GM12873 (cell line): Measurements from ENCODE around the gene TSSK3.

Experiments
- TF ChIP-seq, protein P1 (sequence below): IDR thresholded peaks from 2 replicates; pipeline ENCODE4 v1.5.1; 2012; ENCODE audit warnings: low read depth, mild to moderate bottlenecking, moderate library complexity, low read length, control low read depth; ENCODE audit not compliant: insufficient read depth; ENCODE audit errors: missing control alignments

Gene TSSK3

DNA sequence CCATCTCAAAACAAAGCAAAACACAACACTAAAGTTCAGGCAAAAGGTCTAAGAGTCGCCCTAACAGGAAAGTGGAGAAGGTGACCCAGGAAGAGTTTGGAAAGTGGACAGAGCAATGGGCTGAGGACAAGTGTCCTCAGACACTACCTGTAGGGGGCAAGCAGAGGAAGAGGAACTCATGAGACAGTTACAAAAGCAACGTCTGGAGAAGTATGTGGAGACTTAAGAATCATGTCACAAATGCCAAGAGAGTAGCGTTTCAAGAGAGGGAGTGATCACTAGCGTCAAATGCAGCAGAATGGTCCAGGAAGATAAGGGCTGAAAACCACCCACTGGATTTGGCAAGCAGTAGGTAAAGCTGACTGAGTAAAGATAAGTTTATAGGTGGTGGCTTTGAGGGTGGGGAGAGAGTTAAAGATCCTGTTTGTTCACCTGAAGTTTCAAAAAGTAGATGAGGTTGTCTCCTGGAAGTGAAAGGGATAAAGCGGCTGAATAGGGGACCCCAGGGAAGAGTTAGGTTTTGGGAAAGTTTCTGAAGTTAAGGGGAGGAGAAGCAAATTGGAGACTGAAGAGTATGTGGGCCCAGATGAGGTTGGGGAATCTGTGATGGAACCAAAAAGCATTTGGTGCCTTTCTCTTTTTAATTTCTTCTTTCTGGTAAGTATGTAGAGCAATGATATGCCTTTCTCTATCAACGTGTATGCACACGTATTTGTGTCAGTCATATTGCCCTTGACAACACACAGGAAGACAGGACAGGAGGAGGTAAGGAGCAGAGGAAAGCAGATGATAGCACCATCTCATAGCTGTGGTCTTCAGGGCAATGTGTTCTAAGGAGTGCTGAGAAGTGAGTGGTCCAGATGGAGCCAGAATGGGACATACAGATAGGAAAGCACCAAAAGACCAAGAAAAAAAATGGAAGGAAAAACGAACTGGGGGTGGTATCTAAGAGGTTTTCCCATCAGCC lies 28.8 kb downstream of the TSSK3 start:
- TF ChIP-seq, protein P1, sequence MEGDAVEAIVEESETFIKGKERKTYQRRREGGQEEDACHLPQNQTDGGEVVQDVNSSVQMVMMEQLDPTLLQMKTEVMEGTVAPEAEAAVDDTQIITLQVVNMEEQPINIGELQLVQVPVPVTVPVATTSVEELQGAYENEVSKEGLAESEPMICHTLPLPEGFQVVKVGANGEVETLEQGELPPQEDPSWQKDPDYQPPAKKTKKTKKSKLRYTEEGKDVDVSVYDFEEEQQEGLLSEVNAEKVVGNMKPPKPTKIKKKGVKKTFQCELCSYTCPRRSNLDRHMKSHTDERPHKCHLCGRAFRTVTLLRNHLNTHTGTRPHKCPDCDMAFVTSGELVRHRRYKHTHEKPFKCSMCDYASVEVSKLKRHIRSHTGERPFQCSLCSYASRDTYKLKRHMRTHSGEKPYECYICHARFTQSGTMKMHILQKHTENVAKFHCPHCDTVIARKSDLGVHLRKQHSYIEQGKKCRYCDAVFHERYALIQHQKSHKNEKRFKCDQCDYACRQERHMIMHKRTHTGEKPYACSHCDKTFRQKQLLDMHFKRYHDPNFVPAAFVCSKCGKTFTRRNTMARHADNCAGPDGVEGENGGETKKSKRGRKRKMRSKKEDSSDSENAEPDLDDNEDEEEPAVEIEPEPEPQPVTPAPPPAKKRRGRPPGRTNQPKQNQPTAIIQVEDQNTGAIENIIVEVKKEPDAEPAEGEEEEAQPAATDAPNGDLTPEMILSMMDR = no peak

- TF ChIP-seq, protein P1 = no peak
Observed at GRCh38 chr1:32392325-32392724, 30.0 kb downstream of the TSSK3 start.

- TF ChIP-seq, protein P1 = no peak
Observed at GRCh38 chr1:32393136-32393535, 30.8 kb downstream of the TSSK3 start.

DNA sequence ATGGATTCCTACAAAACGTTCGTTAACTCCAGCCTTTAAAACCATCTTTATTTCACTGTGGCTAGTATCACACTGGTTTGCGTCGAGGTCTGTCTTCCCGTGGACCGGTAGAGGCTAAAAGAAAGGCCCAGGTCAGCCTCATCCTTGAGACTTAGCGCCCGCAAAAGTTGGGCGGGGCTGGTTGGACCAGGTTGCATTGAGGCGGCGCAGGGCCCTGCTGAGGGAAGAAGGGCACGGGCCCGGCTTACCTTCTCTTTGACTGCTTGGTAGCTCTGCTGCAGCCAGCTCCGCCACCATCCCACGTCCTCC lies 31.4 kb downstream of the TSSK3 start:
- TF ChIP-seq, protein P1 = no peak

DNA sequence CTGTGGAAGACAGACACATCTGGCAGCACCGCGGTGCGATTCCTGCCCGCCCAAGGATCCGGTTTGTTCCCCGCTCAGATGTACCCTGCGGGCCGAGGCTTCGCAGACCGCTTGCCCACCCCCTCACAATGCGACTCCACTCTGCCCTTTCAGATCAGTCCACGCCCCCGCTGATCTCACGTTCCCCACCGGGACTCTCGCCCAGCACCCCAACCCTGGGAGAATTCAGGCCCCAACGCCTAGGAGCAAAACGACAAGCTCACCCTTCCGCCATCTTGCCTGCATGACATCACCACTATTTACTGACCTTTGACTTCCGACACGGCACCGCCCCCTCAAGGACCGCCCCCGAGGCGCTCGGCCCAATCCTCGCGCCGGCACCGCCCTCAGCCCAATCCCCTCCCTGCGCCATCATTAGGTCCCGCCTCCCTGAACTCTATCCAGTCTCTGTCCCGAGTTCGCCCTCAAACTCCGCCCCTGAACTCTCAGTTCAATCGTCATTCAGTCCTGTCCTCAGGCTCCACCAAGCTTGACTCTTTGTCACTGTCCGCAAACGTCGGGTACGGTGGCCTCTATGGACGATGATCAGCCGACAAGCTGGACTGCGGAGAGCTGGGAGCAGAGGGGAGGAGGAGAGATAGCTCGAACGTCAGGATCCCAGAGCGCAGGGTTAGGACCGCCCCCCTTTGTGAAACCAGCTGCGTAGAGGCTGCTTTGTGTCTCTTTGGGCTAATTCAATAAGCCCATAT lies 32.0 kb downstream of the TSSK3 start, which contains the start of gene BSDC1:
Gene BSDC1 (minus strand): TSS at position 301 of the 749 bp plus-strand sequence. CDS start 27 bp downstream, at position 274.
- TF ChIP-seq, protein P1 = no peak

DNA sequence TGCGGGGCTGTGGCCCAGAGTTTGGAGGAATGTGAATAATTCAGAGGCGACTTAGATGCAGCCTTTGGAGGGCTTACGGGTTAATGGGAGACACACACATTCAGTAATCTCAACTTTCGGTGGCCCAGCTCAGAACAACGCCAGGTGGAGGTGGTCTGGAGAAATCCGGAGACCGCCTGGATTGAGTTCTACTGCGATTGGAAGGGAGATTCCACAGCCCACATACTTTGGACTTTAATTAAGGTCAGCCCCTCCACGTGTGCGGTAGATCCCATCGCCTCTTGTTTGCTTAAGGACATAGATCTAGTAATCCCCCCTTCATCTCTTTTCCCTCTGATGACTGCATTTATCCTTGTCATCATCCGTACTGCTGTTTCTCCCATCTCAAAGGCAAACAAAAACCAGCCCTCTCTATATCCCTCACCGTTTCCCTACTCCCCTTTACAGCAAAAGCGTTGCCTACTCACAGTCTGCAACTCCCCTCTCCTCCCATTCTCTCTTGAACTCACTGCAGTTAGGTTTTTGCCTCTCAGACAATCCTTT lies 32.6 kb downstream of the TSSK3 start:
- TF ChIP-seq, protein P1 = no peak

GRCh38 chr1:32398401-32398800 lies 36.1 kb downstream of the TSSK3 start:
- TF ChIP-seq, protein P1 = no peak
